ENCODE data around the gene FTH1. TPM values are rescaled to one million over a fixed set of nuclear protein-coding genes. Genes with fewer than 3 reads are reported as not detected.
A peak's percentile ranks its signal among the peaks of the same experiment; 100 is the strongest.
"Not testable (repeated sequence)": the region's sequence is repeated elsewhere in the genome, so short reads cannot be mapped to it uniquely, and the experiment has no call there.

FTH1 gene
- total and polyA plus RNA-seq, 2 of the 8 experiments (the other 6 are each of a cell fraction or from before 2014, with no cell fraction given): 1,153 to 1,461 TPM

DNA sequence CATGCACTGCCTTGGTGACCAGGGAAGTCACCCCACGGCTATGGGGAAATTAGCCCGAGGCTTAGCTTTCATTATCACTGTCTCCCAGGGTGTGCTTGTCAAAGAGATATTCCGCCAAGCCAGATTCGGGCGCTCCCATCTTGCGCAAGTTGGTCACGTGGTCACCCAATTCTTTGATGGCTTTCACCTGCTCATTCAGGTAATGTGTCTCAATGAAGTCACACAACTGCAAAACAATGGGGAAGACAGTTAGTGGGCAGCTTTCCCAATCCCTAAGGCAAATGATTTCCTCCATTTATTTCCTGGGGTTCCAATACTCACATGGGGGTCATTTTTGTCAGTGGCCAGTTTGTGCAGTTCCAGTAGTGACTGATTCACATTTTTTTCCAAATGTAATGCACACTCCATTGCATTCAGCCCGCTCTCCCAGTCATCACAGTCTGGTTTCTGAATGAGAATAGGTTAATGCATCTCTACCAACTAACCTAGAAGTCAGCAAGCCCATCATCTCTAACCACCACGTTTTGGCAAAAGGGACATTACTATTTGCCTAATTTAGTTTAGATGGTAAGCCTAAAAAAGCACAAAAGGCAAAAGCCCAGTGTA, 2.7 kb downstream of the FTH1 start:
- H3K79me1 ChIP-seq (ENCODE audit: low read depth, low read length); H3K14ac ChIP-seq (ENCODE audit: insufficient read length); H3K56ac ChIP-seq (replicated peaks; ENCODE audit: insufficient read length, low read depth, low read length); H2BK120ac ChIP-seq (replicated peaks; ENCODE audit: low read depth, low read length); H4K5ac ChIP-seq (ENCODE audit: insufficient read length, low read depth, low read length); H3K27ac ChIP-seq (ENCODE audit: low read depth, low read length); H2BK5ac ChIP-seq (ENCODE audit: low read depth, low read length); H2BK15ac ChIP-seq (ENCODE audit: low read length); H3K18ac ChIP-seq (ENCODE audit: extremely low read depth, low read length); H2BK12ac ChIP-seq (ENCODE audit: low read depth, low read length); H2AK5ac ChIP-seq (ENCODE audit: low read depth, low read length); H2BK20ac ChIP-seq (ENCODE audit: low read length); H3K9me3 ChIP-seq (ENCODE audit: insufficient read depth in 2 of 2, low read depth in 1 of 2, low read length in 1 of 2); H3K27me3 ChIP-seq (replicated peaks in 1 of 4; ENCODE audit: control insufficient read depth in 3 of 4, extremely low read depth in 1 of 4, insufficient read depth in 3 of 4, low read length in 3 of 4); FAIRE-seq; H3K9ac ChIP-seq (replicated peaks in 1 of 4; ENCODE audit: extremely low read depth in 1 of 4, low read depth in 3 of 4, low read length in 3 of 4); DNase-seq (ENCODE audit: low read depth in 1 of 2, low spot score in 2 of 2); H3K23ac ChIP-seq (ENCODE audit: insufficient read length); H3K4ac ChIP-seq (replicated peaks; ENCODE audit: insufficient read length, low read depth, low read length); H2AFZ ChIP-seq (ENCODE audit: low read length); H4K91ac ChIP-seq (replicated peaks; ENCODE audit: insufficient read length, low read length); H4K8ac ChIP-seq (ENCODE audit: extremely low read depth, insufficient read depth, low read length): not testable (repeated sequence)
- Histone ChIP-seq H3K36me3 (ENCODE audit: control insufficient read depth in 2 of 4, insufficient read depth in 4 of 4, low read length in 3 of 4) (peaks cover 14 to 29% (median 28%) of the 10 kb centered on the region in 4 experiments; a peak in 7 of 8 replicates), H4K20me1 (replicated peaks in 1 of 2; ENCODE audit: control insufficient read depth in 1 of 2, insufficient read depth in 2 of 2, low read length in 2 of 2) (peaks cover 10 to 21% of the 10 kb centered on the region in 2 experiments), H3K4me2 (ENCODE audit: insufficient read depth in 1 of 2, low read depth in 2 of 2, low read length in 2 of 2) (peak overlapping the region; percentile 27 to 90; a peak in 2 of 4 replicates), H3K23me2 (ENCODE audit: low read depth, low read length) (peaks cover 12% of the 10 kb centered on the region; the same call in 1 of the 2 replicates), H3K79me2 (ENCODE audit: control insufficient read depth in 1 of 2, insufficient read depth in 2 of 2, low read length in 2 of 2) (peaks cover 14 to 35% of the 10 kb centered on the region in 2 experiments), H3K4me1 (replicated peaks in 1 of 4; ENCODE audit: control insufficient read depth in 3 of 4, insufficient read depth in 4 of 4, low read length in 3 of 4) (peaks cover 0 to 10% (median 5%) of the 10 kb centered on the region in 4 experiments; a peak in 4 of 7 replicates), H3K4me3 (ENCODE audit: extremely low read depth in 1 of 4, insufficient read depth in 2 of 4, low read depth in 3 of 4, low read length in 4 of 4) (peak overlapping the region in 1 of 4 experiments; percentile 94; a peak in 2 of 8 replicates)
- ChIA-PET POLR2A (ENCODE audit: partially characterized antibody) (interaction anchor here (0.9 to 25.7 kb wide), 13 partner anchors 5 to 144 kb away, joined by 3 to 458 read pairs (median 5); partner anchors contain the start of genes BEST1 and FTH1), CTCF (ENCODE audit: partially characterized antibody) (interaction anchor here (0.6 to 6.0 kb wide), 9 partner anchors 8 to 116 kb away, joined by 3 to 38 read pairs (median 4); no protein-coding TSS in a partner anchor)
- WGBS, 2 experiments (ENCODE audit: extremely low coverage in 1 of 2, insufficient coverage in 1 of 2, insufficient read length in 1 of 2, insufficient replicate concordance in 2 of 2, low coverage in 1 of 2, low lambda C conversion rate in 2 of 2, missing lambda C conversion rate in 1 of 2): 91% methylated on average over 9 of the region's 9 CpGs; no CpG with 5 or more reads in 1 of the 2 experiments
- TF ChIP-seq SIN3A (conservative IDR thresholded peaks at IDR 0.05 in 1 of 2, IDR thresholded peaks at IDR 0.05 in 1 of 2; ENCODE audit: low read depth in 1 of 2, low read length in 2 of 2) (peak in 1 of 2 experiments; percentile 56; a peak in 1 of 4 replicates), SP1 (IDR thresholded peaks at IDR 0.05; ENCODE audit: low read depth, low read length) (peak; percentile 72; the same call in 1 of the 2 replicates), TAF7 (optimal IDR thresholded peaks at IDR 0.05; ENCODE audit: borderline replicate concordance, low read depth, low read length) (peak; percentile 29)

All from H1 (cell line).